ENCODE data around the gene PNO1.

DNA sequence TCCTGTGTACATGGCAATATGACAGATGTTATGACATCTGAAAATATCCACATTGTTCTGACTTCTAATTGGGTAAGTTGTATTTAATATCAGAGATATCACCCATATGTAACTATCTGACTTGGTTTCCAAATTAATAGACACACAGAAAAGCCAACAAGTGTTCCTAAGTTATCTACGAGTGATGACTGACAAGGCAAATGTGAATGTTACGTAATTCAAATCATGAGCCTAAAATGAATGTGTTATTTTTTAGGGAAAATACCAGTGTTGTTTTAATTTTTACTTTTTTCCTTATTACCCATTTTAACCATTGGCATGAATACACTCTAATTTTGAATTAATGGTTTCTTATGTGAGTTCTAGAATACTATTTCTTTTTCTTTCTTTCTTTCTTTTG is 15.8 kb upstream of the PNO1 start:
- TF ChIP-seq, protein P1, sequence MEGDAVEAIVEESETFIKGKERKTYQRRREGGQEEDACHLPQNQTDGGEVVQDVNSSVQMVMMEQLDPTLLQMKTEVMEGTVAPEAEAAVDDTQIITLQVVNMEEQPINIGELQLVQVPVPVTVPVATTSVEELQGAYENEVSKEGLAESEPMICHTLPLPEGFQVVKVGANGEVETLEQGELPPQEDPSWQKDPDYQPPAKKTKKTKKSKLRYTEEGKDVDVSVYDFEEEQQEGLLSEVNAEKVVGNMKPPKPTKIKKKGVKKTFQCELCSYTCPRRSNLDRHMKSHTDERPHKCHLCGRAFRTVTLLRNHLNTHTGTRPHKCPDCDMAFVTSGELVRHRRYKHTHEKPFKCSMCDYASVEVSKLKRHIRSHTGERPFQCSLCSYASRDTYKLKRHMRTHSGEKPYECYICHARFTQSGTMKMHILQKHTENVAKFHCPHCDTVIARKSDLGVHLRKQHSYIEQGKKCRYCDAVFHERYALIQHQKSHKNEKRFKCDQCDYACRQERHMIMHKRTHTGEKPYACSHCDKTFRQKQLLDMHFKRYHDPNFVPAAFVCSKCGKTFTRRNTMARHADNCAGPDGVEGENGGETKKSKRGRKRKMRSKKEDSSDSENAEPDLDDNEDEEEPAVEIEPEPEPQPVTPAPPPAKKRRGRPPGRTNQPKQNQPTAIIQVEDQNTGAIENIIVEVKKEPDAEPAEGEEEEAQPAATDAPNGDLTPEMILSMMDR (conservative IDR thresholded peaks at IDR 0.05; ENCODE audit: low read length): no peak
- no peak for TF ChIP-seq EZH2phosphoT487 (IDR thresholded peaks at IDR 0.05; ENCODE audit: borderline replicate concordance)

All from Loucy (cell line).